Dendritic cell treated with granulocyte-macrophage colony-stimulating factor and Interleukin-4, amounts not matched to agents 40 ng/mL and 50 ng/mL, for 4 days (primary cell): ENCODE results near the gene ZMYND8.

Source experiments
- H3K27ac Mint-ChIP-seq: one replicate; pipeline ENCODE4 v1.8.0; 2022; ENCODE audit warnings: mild to moderate bottlenecking, mixed read lengths
- H3K27me3 Mint-ChIP-seq: one replicate; pipeline ENCODE4 v1.8.0; 2022; ENCODE audit warnings: mild to moderate bottlenecking, mixed read lengths
- H3K36me3 Mint-ChIP-seq: one replicate; pipeline ENCODE4 v1.8.0; 2022; ENCODE audit warnings: low read depth, mixed read lengths
- H3K4me1 Mint-ChIP-seq: one replicate; pipeline ENCODE4 v1.8.0; 2022; ENCODE audit warnings: low read depth, mixed read lengths
- H3K4me3 Mint-ChIP-seq: one replicate; pipeline ENCODE4 v1.8.0; 2022; ENCODE audit warnings: mild to moderate bottlenecking, moderate library complexity, mixed read lengths
- H3K9me3 Mint-ChIP-seq: one replicate; pipeline ENCODE4 v1.8.0; 2022; ENCODE audit warnings: mixed read lengths
- intact Hi-C: fragments of 100-400 bp; cut with micrococcal nuclease; formaldehyde crosslinking; loops from one replicate; pipeline ENCODE4 v1.15.0; 2022

ZMYND8 gene

DNA sequence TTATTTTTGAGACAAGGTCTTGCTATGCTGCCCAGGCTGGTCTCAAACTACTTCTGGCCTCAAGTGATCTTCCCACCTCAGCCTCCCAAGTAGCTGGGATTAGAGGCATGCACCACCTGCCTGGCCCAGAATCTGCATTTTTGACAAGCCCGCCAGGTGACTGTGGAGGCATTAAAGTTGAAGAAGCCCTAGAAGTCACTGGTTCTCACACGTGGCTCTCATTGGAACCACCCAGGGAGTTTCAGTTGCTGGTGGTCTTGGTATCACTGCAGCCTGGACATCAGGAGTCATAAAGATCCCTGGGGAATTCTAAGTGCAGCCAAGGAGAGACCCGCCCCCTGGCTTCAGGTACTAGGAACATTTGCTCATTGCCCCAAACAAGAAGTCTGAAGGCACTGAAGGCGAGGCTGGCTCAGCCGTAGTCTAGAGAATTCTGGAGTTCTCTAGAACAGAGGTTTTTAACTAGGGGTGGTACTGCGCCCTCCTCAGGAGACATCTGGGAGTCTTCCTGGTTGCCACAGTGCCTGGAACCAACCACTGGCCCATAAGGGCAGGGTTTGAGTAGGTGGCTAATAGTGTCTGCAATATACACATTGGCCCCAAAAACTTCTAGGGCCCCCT is 182.8 kb downstream of the ZMYND8 start:
- Mint-ChIP-seq H3K4me3 (no peak overlapping the region), H3K4me1 (no peaks in the 10 kb centered on the region), H3K9me3 (no peaks in the 10 kb centered on the region), H3K27ac (no peak overlapping the region), H3K36me3 (no peaks in the 10 kb centered on the region), H3K27me3 (peaks cover 27% of the 10 kb centered on the region)
- intact Hi-C loops, result no loop called here

DNA sequence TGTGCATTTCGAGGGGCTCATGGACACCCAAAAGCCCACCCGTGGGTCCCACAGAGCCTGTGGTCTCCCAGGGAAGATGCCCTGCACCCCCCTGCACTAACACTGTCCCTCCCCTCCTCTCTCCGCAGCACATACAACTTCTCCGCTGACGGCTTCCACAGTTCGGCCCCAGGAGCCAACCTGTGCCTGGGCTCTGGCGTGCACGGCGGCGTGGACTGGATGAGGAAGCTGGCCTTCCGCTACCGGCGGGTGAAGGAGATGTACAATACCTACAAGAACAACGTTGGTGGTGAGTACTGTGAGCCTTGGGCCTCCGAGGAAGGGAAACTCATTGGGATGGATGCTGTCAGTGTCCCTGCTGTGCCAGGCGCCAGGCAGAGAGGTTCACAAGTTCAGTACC is 183.9 kb downstream of the ZMYND8 start:
- H3K4me1 Mint-ChIP-seq, result no peaks in the 10 kb centered on the region
- intact Hi-C loops, result no loop called here
- no peaks in the 10 kb centered on the region for H3K9me3 Mint-ChIP-seq
- H3K27ac Mint-ChIP-seq, result no peak overlapping the region
- H3K4me3 Mint-ChIP-seq, result no peak overlapping the region
- H3K27me3 Mint-ChIP-seq, result peaks cover 35% of the 10 kb centered on the region
- no peaks in the 10 kb centered on the region for H3K36me3 Mint-ChIP-seq

DNA sequence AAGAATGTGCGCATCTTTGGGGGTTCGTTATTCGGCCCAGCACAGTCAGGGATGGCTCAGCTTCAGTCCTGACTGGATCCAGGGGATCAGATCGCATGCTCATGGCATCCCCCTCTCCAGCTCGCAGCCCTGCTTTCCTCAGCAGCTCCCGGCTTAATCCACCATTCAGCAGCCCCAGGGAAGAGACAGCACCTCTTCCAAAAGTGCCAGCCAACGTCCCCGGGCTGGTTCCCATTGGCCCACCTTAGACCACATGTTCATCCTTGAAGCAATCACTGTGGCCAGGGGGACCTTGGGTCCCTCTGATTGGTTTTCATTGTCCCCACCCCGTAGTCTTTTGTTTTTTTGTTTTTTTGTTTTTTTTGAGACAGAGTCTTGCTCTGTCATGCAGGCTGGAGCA is 188.7 kb downstream of the ZMYND8 start:
- intact Hi-C loops, result loop anchor here (10.0 kb wide), 1 partner anchor 1137 kb away; no protein-coding TSS in a partner anchor
- H3K27ac Mint-ChIP-seq, result no peak overlapping the region
- H3K4me1 Mint-ChIP-seq, result no peaks in the 10 kb centered on the region
- H3K4me3 Mint-ChIP-seq, result no peak overlapping the region
- H3K27me3 Mint-ChIP-seq, result peaks cover 29% of the 10 kb centered on the region
- H3K36me3 Mint-ChIP-seq, result no peaks in the 10 kb centered on the region
- no peaks in the 10 kb centered on the region for H3K9me3 Mint-ChIP-seq

DNA sequence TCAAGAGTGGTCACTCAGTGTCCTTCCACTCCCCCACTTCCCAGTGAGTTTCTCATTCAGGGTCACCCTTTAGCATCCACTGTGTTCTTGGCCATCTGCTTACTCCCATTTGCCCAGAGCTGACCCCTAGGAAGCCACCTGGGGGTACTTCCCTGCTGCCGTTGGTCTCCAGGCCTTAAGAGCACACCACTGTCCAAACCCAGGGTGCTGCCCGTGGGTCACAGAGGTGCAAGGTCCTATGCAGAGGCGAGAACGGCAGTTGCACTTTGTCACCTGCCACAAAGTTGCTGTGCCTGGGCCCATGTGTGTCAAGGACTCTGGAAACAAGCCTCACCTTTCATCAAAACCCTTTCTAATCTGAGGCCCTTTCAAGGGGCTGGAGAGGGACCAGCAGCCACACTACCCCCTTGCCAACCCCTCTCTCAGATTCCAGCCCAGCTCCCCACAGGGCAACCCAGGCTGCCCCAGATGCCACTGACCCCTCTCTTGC is 191.1 kb downstream of the ZMYND8 start:
- Mint-ChIP-seq H3K4me1 (no peaks in the 10 kb centered on the region), H3K27me3 (peaks cover 26% of the 10 kb centered on the region), H3K4me3 (no peak overlapping the region), H3K9me3 (no peaks in the 10 kb centered on the region), H3K36me3 (no peaks in the 10 kb centered on the region), H3K27ac (no peak overlapping the region)
- intact Hi-C loops, result loop anchor here (10.0 kb wide), 1 partner anchor 1139 kb away; no protein-coding TSS in a partner anchor

DNA sequence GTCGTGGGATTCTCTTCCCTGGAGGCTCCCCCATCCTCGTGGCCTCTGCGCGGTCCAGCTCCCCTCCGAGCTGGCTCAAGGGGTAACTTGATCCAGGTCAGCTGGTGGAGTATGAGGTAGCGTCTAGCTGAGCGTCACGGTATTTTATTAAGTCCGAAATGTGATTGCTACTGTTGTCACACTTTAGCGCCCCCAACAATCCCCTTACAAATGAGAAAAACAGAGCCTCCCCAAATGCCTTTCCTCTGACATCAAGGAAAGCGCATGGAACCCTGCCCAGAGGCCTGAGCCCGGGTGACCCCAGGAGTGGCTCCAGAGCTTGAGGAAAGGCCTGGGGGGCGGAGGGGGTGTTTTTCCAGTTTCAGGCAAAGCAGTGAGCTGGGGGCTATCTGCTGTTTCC is 192.4 kb downstream of the ZMYND8 start:
- H3K4me1 Mint-ChIP-seq, result no peaks in the 10 kb centered on the region

DNA sequence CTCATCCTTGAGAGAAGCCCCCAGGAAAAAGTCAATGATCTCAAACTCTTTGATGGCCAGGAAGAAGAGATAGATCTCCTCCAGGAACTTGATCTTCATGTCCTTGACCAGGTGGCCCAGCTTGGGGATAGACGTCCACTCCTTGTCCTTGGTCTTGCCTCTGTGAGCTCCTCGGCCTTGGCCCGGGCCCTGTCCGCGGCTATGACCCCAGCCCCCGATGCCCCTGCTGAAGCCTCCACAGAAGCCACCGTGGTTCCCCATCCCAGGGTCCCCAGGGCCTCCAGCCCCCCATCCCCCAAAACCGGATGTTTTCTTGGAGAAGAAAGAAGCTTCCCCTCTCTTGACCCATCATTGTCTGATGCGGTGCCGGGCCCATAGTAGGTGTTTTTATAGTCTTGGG is 195.1 kb downstream of the ZMYND8 start:
- Mint-ChIP-seq H3K27ac (no peak overlapping the region), H3K4me1 (no peaks in the 10 kb centered on the region), H3K36me3 (no peaks in the 10 kb centered on the region), H3K4me3 (no peak overlapping the region), H3K9me3 (no peaks in the 10 kb centered on the region), H3K27me3 (peaks cover 18% of the 10 kb centered on the region)
- intact Hi-C loops, result loop anchor here (10.0 kb wide), 1 partner anchor 1143 kb away; no protein-coding TSS in a partner anchor

More for the DNA sequence above, 192.4 kb downstream of the ZMYND8 start:
- H3K9me3 Mint-ChIP-seq, result no peaks in the 10 kb centered on the region
- H3K27me3 Mint-ChIP-seq, result peaks cover 26% of the 10 kb centered on the region
- no peaks in the 10 kb centered on the region for H3K36me3 Mint-ChIP-seq
- intact Hi-C loops, result loop anchor here (10.0 kb wide), 1 partner anchor 1141 kb away; no protein-coding TSS in a partner anchor
- no peak overlapping the region for H3K27ac Mint-ChIP-seq
- no peak overlapping the region for H3K4me3 Mint-ChIP-seq

DNA sequence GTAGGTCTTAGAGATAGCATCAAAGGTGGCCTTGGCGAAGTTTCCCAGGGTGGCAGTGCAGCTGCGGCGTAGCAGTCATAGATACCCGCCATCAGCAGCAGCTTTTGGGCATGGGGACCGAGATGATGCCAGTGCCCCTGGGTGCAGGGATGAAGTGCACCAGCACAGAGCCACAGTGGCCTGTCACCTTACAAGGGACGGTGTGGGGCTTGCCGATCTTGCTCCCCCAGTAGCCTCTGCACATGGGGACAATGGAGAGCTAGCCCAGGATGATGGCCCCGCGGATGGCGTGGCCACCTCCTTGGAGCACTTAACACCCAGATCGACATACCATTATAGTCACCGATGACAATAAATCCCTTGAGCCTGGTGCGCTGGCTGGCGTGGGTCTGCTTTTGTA is 195.5 kb downstream of the ZMYND8 start:
- peaks cover 19% of the 10 kb centered on the region for H3K27me3 Mint-ChIP-seq
- no peaks in the 10 kb centered on the region for H3K4me1 Mint-ChIP-seq
- H3K36me3 Mint-ChIP-seq, result no peaks in the 10 kb centered on the region
- no peak overlapping the region for H3K4me3 Mint-ChIP-seq
- intact Hi-C loops, result loop anchor here (10.0 kb wide), 1 partner anchor 1144 kb away; no protein-coding TSS in a partner anchor
- H3K27ac Mint-ChIP-seq, result no peak overlapping the region
- no peaks in the 10 kb centered on the region for H3K9me3 Mint-ChIP-seq

DNA sequence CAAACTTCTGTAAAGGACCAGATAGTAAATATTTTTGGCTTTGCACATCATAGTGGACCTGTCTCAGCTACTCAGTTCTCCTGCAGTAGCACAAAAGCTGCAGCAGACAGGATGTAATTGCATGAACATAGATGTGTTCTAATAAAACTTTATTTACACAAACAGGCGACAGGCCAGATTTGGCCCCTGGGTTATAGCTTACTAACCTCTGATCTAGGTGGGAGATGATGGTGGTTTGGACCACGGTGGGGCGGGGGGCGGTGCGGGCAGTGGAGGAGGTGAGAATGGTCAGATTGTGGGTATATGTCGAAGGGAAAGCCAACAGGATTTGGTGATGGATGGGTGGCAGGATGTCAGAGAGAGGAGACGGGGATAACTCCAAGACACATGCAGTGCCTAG is 196.3 kb downstream of the ZMYND8 start:
- Mint-ChIP-seq H3K27ac (no peak overlapping the region), H3K36me3 (no peaks in the 10 kb centered on the region)
- intact Hi-C loops, result loop anchor here (10.0 kb wide), 1 partner anchor 1145 kb away; no protein-coding TSS in a partner anchor

More for the DNA sequence above, 196.3 kb downstream of the ZMYND8 start:
- Mint-ChIP-seq H3K27me3 (peaks cover 19% of the 10 kb centered on the region), H3K4me3 (no peak overlapping the region), H3K4me1 (no peaks in the 10 kb centered on the region), H3K9me3 (no peaks in the 10 kb centered on the region)
